SK-N-MC (cell line): ENCODE results near the gene LRRTM1.

Experiments used
- DNase-seq: peaks from one replicate; pipeline ENCODE4 v3.0.0-alpha.2; 2011; ENCODE audit warnings: low read depth, low spot score
- H3K27ac ChIP-seq: fragments of 200-600 bp; sonication (generic); 2 replicates; pipeline ENCODE4 v1.5.1; 2016; ENCODE audit warnings: mixed run types
- H3K36me3 ChIP-seq: fragments of 200-600 bp; sonication (generic); 2 replicates; pipeline ENCODE4 v1.6.1; 2017; ENCODE audit warnings: antibody characterized with exemption, low read length, mixed read lengths; ENCODE audit not compliant: insufficient read depth
- H3K4me3 ChIP-seq: fragments of 200-600 bp; sonication (generic); 2 replicates; pipeline ENCODE4 v1.5.1; 2016
- H3K9ac ChIP-seq: fragments of 200-600 bp; sonication (generic); 2 replicates; pipeline ENCODE4 v1.8.0; 2017; ENCODE audit warnings: mixed run types, mixed read lengths; ENCODE audit not compliant: insufficient read length
- H3K9me3 ChIP-seq: fragments of 200-600 bp; sonication (generic); 2 replicates; pipeline ENCODE4 v1.6.1; 2017; ENCODE audit warnings: low read depth, mild to moderate bottlenecking, antibody characterized with exemption, low read length, moderate library complexity, mixed read lengths
- EZH2 ChIP-seq: fragments of 200-600 bp; sonication (generic); IDR thresholded peaks from one replicate; pipeline ENCODE4 v1.6.1; 2017; ENCODE audit warnings: antibody characterized with exemption
- FOXP2 ChIP-seq: optimal IDR thresholded peaks from 2 replicates; pipeline ENCODE3; 2011; ENCODE audit warnings: mild to moderate bottlenecking, moderate library complexity; ENCODE audit not compliant: insufficient read depth; ENCODE audit errors: extremely low read length, control extremely low read depth
- POLR2AphosphoS5 ChIP-seq: IDR thresholded peaks from 2 replicates; pipeline ENCODE4 v1.6.1; 2012; ENCODE audit warnings: mild to moderate bottlenecking, low read depth, low read length, borderline replicate concordance

The LRRTM1 gene

DNA sequence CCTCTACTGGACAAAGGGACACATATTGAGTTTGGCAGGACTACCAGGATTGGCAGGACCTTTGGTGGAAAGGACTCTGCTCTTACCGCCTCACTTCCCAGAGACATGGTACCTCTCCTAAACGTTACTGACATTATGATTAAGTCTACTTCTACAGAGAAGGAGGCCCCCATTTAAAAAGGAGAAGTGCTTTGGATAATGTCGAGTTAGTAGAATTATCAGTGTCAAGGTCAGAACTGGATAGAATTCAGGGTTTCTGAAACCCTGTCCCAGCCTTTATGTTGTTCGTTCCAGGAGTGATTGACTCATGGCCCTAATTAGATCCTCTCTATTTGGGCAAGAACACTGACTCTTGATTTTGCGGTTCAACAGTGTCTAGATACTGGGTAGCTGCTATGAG, 45.8 kb downstream of the LRRTM1 start:
- Histone ChIP-seq H3K9me3 (no peaks in the 10 kb centered on the region), H3K4me3 (no peak overlapping the region), H3K36me3 (no peaks in the 10 kb centered on the region), H3K9ac (no peak overlapping the region), H3K27ac (no peak overlapping the region)
- DNase-seq: no peak
- TF ChIP-seq FOXP2: no peak
- no peak for TF ChIP-seq POLR2AphosphoS5
- TF ChIP-seq EZH2: no peak

DNA sequence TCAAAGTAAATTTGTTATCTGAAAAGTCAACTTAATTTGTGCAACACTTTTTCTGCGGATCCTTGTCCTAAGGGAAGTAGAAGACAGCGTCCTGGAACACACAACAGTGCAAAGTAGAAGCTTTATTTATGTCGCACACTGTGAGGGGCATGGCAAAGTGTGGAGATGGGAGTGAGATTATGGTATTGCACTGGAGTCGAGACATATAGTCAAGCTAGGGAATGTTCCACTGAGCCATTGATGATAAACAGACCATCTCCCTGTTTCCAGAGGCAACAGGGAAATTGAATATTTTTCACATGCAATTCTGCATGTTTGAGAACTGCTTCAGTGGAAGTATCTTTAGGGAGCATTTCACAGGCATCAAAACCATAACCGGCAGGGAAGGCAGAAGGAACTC, 46.2 kb downstream of the LRRTM1 start:
- Histone ChIP-seq H3K27ac (no peak overlapping the region), H3K9ac (no peak overlapping the region), H3K36me3 (no peaks in the 10 kb centered on the region), H3K9me3 (no peaks in the 10 kb centered on the region), H3K4me3 (no peak overlapping the region)
- no peak for DNase-seq
- TF ChIP-seq FOXP2 (no peak), POLR2AphosphoS5 (no peak), EZH2 (no peak)

DNA sequence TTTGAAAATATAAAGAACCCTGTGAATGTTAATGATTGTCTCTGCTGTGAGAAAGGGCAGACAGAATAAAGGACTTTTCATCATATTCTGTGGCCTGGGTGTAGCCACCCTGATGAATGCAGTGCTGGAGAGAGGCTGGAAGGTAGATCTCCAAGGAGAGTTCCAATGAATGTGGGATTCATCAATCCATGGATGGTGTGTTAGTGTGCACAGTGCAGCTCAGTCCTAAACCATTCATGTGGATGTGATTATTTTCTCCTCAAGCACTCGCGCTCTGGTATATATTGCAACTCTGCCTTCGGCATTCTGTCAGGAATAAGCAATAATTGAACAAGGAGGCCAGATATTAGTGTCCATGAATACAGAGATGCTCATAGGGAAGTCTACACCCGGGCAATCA, 47.1 kb downstream of the LRRTM1 start:
- H3K9ac ChIP-seq: no peak overlapping the region
- TF ChIP-seq FOXP2: no peak
- TF ChIP-seq POLR2AphosphoS5: no peak
- TF ChIP-seq EZH2: no peak
- H3K4me3 ChIP-seq: no peak overlapping the region
- no peak for DNase-seq
- H3K36me3 ChIP-seq: no peaks in the 10 kb centered on the region
- H3K27ac ChIP-seq: no peak overlapping the region
- H3K9me3 ChIP-seq: no peaks in the 10 kb centered on the region

DNA sequence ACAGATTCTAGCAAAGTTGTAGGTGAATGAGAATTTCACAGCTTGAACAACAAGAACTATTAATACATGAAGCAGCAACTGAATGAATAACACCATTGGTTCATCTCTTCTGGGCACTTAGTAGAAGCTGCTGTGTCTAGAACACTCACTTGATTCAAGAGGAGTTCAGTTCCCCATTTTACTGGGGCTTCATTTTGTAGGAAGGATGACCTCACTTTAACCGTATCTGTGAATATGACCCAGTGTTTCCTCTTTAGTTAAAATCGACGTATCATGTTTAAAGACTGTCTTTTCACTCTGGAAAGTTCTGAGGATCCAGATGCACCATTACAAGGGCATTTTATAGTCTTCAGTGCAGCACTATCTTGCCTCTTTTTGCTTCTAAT, 47.8 kb downstream of the LRRTM1 start:
- no peak overlapping the region for H3K27ac ChIP-seq
- TF ChIP-seq FOXP2 (no peak), EZH2 (no peak), POLR2AphosphoS5 (no peak)
- no peak for DNase-seq
- H3K9me3 ChIP-seq: no peaks in the 10 kb centered on the region
- H3K36me3 ChIP-seq: no peaks in the 10 kb centered on the region
- H3K4me3 ChIP-seq: no peak overlapping the region
- no peak overlapping the region for H3K9ac ChIP-seq

DNA sequence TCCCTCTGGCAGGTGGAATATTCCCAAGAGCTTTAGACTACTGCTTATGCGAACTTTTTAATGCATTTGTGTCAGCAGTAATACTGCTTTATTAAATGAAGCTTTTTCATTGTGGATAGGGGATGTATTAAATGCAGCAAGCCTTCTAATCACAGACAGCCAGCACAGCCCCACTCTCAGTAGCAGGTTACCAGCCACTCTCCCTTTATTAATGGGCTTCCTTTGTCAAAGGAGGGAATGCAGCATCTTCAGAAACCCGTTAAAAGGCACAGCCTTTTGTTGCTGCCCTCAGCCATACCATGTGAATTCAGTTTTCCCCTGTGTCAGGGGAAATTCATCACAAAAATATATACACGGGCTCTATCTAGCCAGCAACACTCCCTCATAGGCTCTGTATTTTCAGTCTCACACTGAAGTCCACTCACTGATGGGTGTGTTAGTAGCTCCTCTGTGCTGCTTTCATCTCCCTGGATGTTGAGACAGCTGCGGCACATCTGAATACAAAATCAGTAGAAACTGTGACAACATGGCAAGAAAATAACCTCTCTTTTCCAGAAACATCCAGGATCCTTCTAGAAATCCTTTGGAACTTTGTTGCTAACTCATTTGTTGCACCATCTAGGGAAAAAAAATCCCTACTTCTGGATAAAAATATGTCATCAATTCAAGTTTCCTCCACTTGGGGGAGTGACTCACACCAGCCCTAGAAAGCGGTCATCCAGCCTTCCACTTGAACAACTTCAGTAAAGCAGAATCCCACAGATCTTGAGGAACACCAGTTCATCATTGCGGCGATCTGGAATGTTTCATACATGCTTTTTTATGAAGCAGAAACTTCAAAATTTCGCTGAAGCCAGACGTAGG, 48.4 kb downstream of the LRRTM1 start:
- no peak for TF ChIP-seq EZH2
- TF ChIP-seq FOXP2: no peak
- no peak for TF ChIP-seq POLR2AphosphoS5
- no peak for DNase-seq
- Histone ChIP-seq H3K9me3 (no peaks in the 10 kb centered on the region), H3K27ac (no peak overlapping the region), H3K4me3 (no peak overlapping the region), H3K9ac (no peak overlapping the region), H3K36me3 (no peaks in the 10 kb centered on the region)

DNA sequence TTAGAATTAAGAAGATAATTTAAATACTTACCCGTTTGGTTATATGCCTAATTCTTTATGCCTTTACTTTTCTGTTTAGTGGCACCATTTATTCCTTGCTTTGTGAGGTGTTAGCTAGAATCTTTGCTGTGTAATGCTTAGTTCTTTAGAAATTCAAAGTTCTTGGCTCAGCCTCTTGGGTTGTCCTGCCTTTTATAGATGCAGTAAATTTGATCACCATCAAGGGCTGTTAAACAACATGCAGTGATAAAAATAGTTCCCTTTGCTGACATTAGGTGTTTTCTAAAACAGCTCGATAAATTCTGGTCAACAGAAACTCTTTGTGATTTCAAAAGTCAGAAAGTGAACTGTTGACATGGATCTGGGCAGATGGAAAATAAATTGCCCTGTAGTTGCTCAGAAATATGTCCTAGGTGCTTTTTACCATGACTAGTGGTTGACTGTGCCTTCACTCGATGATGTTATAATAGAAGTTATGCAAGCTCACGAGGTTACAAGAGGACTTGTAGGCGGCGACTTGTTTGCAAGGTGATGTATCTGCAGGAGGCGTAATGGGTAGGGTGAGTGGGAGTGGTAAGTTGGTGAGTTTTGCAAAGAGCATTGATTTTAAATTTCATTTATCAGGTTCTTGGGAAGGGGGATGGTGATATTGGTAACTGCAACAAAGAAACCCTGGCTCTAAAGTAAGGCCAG, 52.1 kb downstream of the LRRTM1 start:
- TF ChIP-seq EZH2 (no peak), FOXP2 (no peak), POLR2AphosphoS5 (no peak)
- no peaks in the 10 kb centered on the region for H3K36me3 ChIP-seq
- DNase-seq: no peak
- no peaks in the 10 kb centered on the region for H3K9me3 ChIP-seq
- no peak overlapping the region for H3K27ac ChIP-seq
- H3K9ac ChIP-seq: no peak overlapping the region
- no peak overlapping the region for H3K4me3 ChIP-seq
